Measurements from ENCODE around the gene SLC8A3.

DNA sequence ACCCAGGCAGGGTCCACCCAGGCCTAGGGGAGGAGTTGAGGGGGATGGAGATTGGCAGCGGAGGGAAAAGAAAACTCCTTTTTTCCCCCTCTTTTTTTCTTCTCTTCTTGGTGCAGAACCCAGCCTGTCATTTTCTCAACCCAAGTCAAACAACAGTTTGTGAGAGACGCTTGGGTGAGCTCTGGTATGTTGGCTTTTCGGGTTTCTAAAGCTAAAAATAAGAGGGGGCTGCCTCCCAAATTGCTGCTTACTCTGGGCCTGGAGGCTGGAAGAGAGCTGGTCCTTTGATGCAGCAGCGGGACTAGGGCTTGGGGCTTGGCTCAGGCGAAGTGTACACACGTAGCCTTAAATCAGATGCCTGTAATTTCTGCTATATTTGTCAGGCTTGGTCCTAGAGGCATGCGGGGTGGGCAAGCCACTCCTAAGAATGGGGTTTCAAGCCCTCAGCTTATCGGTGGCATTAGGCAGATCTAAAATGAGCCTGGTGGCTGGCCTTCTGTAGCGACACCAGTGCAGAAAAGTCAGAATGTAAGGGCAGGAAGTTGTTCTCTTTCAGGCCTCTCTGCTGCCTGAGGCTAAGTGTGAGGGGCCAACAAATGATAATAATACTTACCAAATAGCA lies 816 bp upstream of the SLC8A3 start:
- TF ChIP-seq, protein P1, sequence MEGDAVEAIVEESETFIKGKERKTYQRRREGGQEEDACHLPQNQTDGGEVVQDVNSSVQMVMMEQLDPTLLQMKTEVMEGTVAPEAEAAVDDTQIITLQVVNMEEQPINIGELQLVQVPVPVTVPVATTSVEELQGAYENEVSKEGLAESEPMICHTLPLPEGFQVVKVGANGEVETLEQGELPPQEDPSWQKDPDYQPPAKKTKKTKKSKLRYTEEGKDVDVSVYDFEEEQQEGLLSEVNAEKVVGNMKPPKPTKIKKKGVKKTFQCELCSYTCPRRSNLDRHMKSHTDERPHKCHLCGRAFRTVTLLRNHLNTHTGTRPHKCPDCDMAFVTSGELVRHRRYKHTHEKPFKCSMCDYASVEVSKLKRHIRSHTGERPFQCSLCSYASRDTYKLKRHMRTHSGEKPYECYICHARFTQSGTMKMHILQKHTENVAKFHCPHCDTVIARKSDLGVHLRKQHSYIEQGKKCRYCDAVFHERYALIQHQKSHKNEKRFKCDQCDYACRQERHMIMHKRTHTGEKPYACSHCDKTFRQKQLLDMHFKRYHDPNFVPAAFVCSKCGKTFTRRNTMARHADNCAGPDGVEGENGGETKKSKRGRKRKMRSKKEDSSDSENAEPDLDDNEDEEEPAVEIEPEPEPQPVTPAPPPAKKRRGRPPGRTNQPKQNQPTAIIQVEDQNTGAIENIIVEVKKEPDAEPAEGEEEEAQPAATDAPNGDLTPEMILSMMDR (IDR thresholded peaks at IDR 0.05), result no peak
- no peak for TF ChIP-seq POLR2AphosphoS5 (IDR thresholded peaks at IDR 0.05)

All from gastroesophageal sphincter (tissue), 3 donors.